H1 (cell line): ENCODE results near the gene SEL1L.

Experiments used
- CBX8 ChIP-seq: fragments of 300-800, 300-1000 bp; sonication (generic); IDR thresholded peaks from 2 replicates; pipeline ENCODE4 v1.7.1; 2016; ENCODE audit warnings: low read depth, low read length, borderline replicate concordance
- CTCF ChIP-seq, 3 experiments: IDR thresholded peaks; 1 replicate in 2 of 3; 2 replicates in 1 of 3; pipeline versions ENCODE4 v1.5.1 to v1.6.1; 2011; ENCODE audit warnings: low read length in 3 of 3, mild to moderate bottlenecking in 3 of 3, inconsistent platforms in 2 of 3, low read depth in 1 of 3, moderate library complexity in 1 of 3; ENCODE audit not compliant: insufficient read depth in 1 of 3; ENCODE audit errors: control extremely low read depth in 1 of 3
- JUN ChIP-seq: IDR thresholded peaks from 2 replicates; pipeline ENCODE4 v1.6.1; 2011; ENCODE audit warnings: low read depth, mild to moderate bottlenecking, improper control_type of control experiment, low read length
- POLR2A ChIP-seq, 2 experiments: IDR thresholded peaks; 1 replicate in 1 of 2; 2 replicates in 1 of 2; pipeline ENCODE4 v1.6.1; 2011; ENCODE audit warnings: low read depth in 2 of 2, low read length in 2 of 2, mild to moderate bottlenecking in 2 of 2; ENCODE audit errors: control extremely low read depth in 1 of 2
- POLR2AphosphoS5 ChIP-seq: IDR thresholded peaks from 2 replicates; pipeline ENCODE4 v1.6.1; 2011; ENCODE audit warnings: low read depth, low read length
- SUZ12 ChIP-seq: fragments of 200-600 bp; sonication (generic); IDR thresholded peaks from 2 replicates; pipeline ENCODE4 v1.6.1; 2012; ENCODE audit warnings: mild to moderate bottlenecking, inconsistent platforms, low read length, moderate library complexity, mixed read lengths

GRCh38 chr14:81427348-81428058 is 106.2 kb downstream of the SEL1L start:
- TF ChIP-seq CBX8 = no peak
- no peak for TF ChIP-seq POLR2AphosphoS5
- no peak for TF ChIP-seq POLR2A (IDR thresholded peaks at IDR 0.05; ENCODE audit: control extremely low read depth in 1 of 2, low read depth in 2 of 2, low read length in 2 of 2)
- no peak for TF ChIP-seq JUN
- no peak for TF ChIP-seq SUZ12
- no peak for TF ChIP-seq CTCF (IDR thresholded peaks at IDR 0.05; ENCODE audit: control extremely low read depth in 1 of 3, insufficient read depth in 1 of 3, low read depth in 1 of 3, low read length in 3 of 3)
